DND-41 (cell line): ENCODE results near the gene PDE7B.

ENCODE experiments used
- ATAC-seq: fragments of 200-7000 bp; cut with Tn5 transposase; 3 replicates; pipeline ENCODE4 v1.9.1; 2021; ENCODE audit warnings: low read depth; ENCODE audit not compliant: insufficient read depth
- DNase-seq: peaks from one replicate; pipeline ENCODE4 v3.0.0-alpha.2; 2020
- H2AFZ ChIP-seq: 2 replicates; pipeline ENCODE4 v1.6.0; 2012; ENCODE audit warnings: low read depth, low read length
- H3K27ac ChIP-seq: 2 replicates; pipeline ENCODE4 v1.5.1; 2012; ENCODE audit warnings: low read length, inconsistent platforms
- H3K27me3 ChIP-seq: fragments of 200-600 bp; sonication (generic); 2 replicates; pipeline ENCODE4 v1.6.0; 2012; ENCODE audit warnings: low read length, mild to moderate bottlenecking, inconsistent platforms; ENCODE audit not compliant: insufficient read depth, poor library complexity
- H3K36me3 ChIP-seq: 2 replicates; pipeline ENCODE4 v1.5.1; 2012; ENCODE audit warnings: low read length, inconsistent platforms; ENCODE audit not compliant: insufficient read depth
- H3K4me1 ChIP-seq: 2 replicates; pipeline ENCODE4 v1.5.1; 2012; ENCODE audit warnings: mild to moderate bottlenecking, low read length; ENCODE audit not compliant: insufficient read depth
- H3K4me2 ChIP-seq: 2 replicates; pipeline ENCODE4 v1.6.0; 2012; ENCODE audit warnings: mild to moderate bottlenecking, moderate library complexity, low read length, inconsistent platforms; ENCODE audit not compliant: insufficient read depth
- H3K4me3 ChIP-seq, 2 experiments: fragments of 200-600 bp in 1 of 2; shearing (Covaris generic) in 1 of 2; 2 replicates each; pipeline ENCODE4 v1.5.1; 2012 to 2016; ENCODE audit warnings: inconsistent platforms in 2 of 2, low read length in 2 of 2, mild to moderate bottlenecking in 2 of 2, low read depth in 1 of 2, moderate library complexity in 1 of 2
- H3K79me2 ChIP-seq: 2 replicates; pipeline ENCODE4 v1.6.0; 2012; ENCODE audit warnings: low read length, inconsistent platforms; ENCODE audit not compliant: insufficient read depth
- H3K9ac ChIP-seq: 2 replicates; pipeline ENCODE4 v1.6.0; 2012; ENCODE audit warnings: low read depth, mild to moderate bottlenecking, inconsistent platforms, low read length, moderate library complexity
- H3K9me3 ChIP-seq: 2 replicates; pipeline ENCODE4 v1.5.1; 2012; ENCODE audit warnings: low read length, moderate library complexity, mild to moderate bottlenecking, inconsistent platforms; ENCODE audit not compliant: insufficient read depth, severe bottlenecking
- H4K20me1 ChIP-seq: 2 replicates; pipeline ENCODE4 v1.6.0; 2012; ENCODE audit warnings: low read length; ENCODE audit not compliant: insufficient read depth
- CTCF ChIP-seq: IDR thresholded peaks from 2 replicates; pipeline ENCODE4 v1.5.1; 2012; ENCODE audit warnings: borderline replicate concordance, low read length, moderate library complexity, mild to moderate bottlenecking; ENCODE audit not compliant: poor library complexity, severe bottlenecking; ENCODE audit errors: extremely low read depth
- EZH2 ChIP-seq: IDR thresholded peaks from 3 replicates; pipeline ENCODE4 v1.6.1; 2012; ENCODE audit warnings: borderline replicate concordance, low read depth, mild to moderate bottlenecking, moderate library complexity, low read length, inconsistent platforms; ENCODE audit not compliant: severe bottlenecking

The PDE7B gene

GRCh38 chr6:135830452-135830881 lies 21.0 kb upstream of the PDE7B start:
- no peak for DNase-seq
- no peaks in the 10 kb centered on the region for H3K36me3 ChIP-seq
- no peak overlapping the region for H2AFZ ChIP-seq
- TF ChIP-seq EZH2 (no peak), CTCF (no peak)
- peaks cover 57% of the 10 kb centered on the region for H3K27me3 ChIP-seq
- no peak overlapping the region for H3K4me3 ChIP-seq
- H3K9ac ChIP-seq, result no peak overlapping the region
- H3K79me2 ChIP-seq, result no peaks in the 10 kb centered on the region
- H3K9me3 ChIP-seq, result no peaks in the 10 kb centered on the region
- ATAC-seq, result no peak
- no peaks in the 10 kb centered on the region for H4K20me1 ChIP-seq
- H3K4me1 ChIP-seq, result no peaks in the 10 kb centered on the region
- no peak overlapping the region for H3K27ac ChIP-seq
- H3K4me2 ChIP-seq, result no peak overlapping the region

GRCh38 chr6:135831016-135831415 lies 20.5 kb upstream of the PDE7B start:
- H3K36me3 ChIP-seq, result no peaks in the 10 kb centered on the region
- H3K4me3 ChIP-seq, result no peak overlapping the region
- H3K27me3 ChIP-seq, result peaks cover 57% of the 10 kb centered on the region
- H3K9ac ChIP-seq, result no peak overlapping the region
- no peak for ATAC-seq
- no peak overlapping the region for H3K4me2 ChIP-seq
- H3K4me1 ChIP-seq, result no peaks in the 10 kb centered on the region
- no peak overlapping the region for H2AFZ ChIP-seq
- DNase-seq, result no peak
- H4K20me1 ChIP-seq, result no peaks in the 10 kb centered on the region
- no peak overlapping the region for H3K27ac ChIP-seq
- TF ChIP-seq EZH2 (no peak), CTCF (no peak)
- H3K9me3 ChIP-seq, result no peaks in the 10 kb centered on the region
- H3K79me2 ChIP-seq, result no peaks in the 10 kb centered on the region

GRCh38 chr6:135832166-135832565 lies 19.3 kb upstream of the PDE7B start:
- Histone ChIP-seq H2AFZ (no peak overlapping the region), H3K4me1 (no peaks in the 10 kb centered on the region), H3K36me3 (no peaks in the 10 kb centered on the region), H4K20me1 (no peaks in the 10 kb centered on the region), H3K27ac (no peak overlapping the region), H3K4me2 (no peak overlapping the region), H3K79me2 (no peaks in the 10 kb centered on the region), H3K27me3 (peaks cover 53% of the 10 kb centered on the region), H3K9ac (no peak overlapping the region), H3K4me3 (no peak overlapping the region), H3K9me3 (no peaks in the 10 kb centered on the region)
- DNase-seq (no peak), ATAC-seq (no peak)
- TF ChIP-seq EZH2, result no peak

- Histone ChIP-seq H3K79me2 (no peaks in the 10 kb centered on the region), H4K20me1 (no peaks in the 10 kb centered on the region), H3K4me1 (no peaks in the 10 kb centered on the region), H3K36me3 (no peaks in the 10 kb centered on the region), H3K4me2 (no peak overlapping the region), H2AFZ (no peak overlapping the region), H3K27ac (no peak overlapping the region), H3K9me3 (no peaks in the 10 kb centered on the region), H3K4me3 (no peak overlapping the region), H3K9ac (no peak overlapping the region), H3K27me3 (peaks cover 53% of the 10 kb centered on the region)
- TF ChIP-seq CTCF, result no peak
- no peak for TF ChIP-seq EZH2
- DNase-seq, result no peak
- ATAC-seq, result no peak
Measured at GRCh38 chr6:135833771-135834170, 17.7 kb upstream of the PDE7B start.
